Peyer's patch (tissue), 4 donors: Measurements from ENCODE around the gene CDH19. TPM values are rescaled to one million over a fixed set of nuclear protein-coding genes. Genes with fewer than 3 reads are reported as not detected.

Experiments used
- DNase-seq, 3 donors: peaks; one replicate each; pipeline ENCODE4 v3.0.0-alpha.2; 2017 to 2019
- H3K27ac ChIP-seq, 4 donors: fragments of 200-600 bp; sonication (generic); one replicate each; pipeline ENCODE4 v1.5.1; 2016 to 2019
- H3K27me3 ChIP-seq, 2 donors: fragments of 200-600 bp; sonication (generic); one replicate each; pipeline ENCODE4 v1.5.1; 2019
- H3K36me3 ChIP-seq, 3 donors: fragments of 200-600 bp; sonication (generic); one replicate each; pipeline ENCODE4 v1.5.1; 2016 to 2019
- H3K4me1 ChIP-seq, 4 donors: fragments of 200-600 bp; sonication (generic); one replicate each; pipeline ENCODE4 v1.5.1; 2016 to 2019
- H3K4me3 ChIP-seq, 4 donors: fragments of 200-600 bp; sonication (generic); 1 replicate in 3 of 4; 2 replicates in 1 of 4; pipeline ENCODE4 v1.5.1; 2016 to 2019; ENCODE audit warnings: mild to moderate bottlenecking in 1 of 4
- H3K9me3 ChIP-seq, 4 donors: fragments of 200-600 bp; sonication (generic); one replicate each; pipeline ENCODE4 v1.5.1; 2016 to 2019; ENCODE audit warnings: mild to moderate bottlenecking in 1 of 4
- CTCF ChIP-seq, 6 experiments: fragments of 450-650 bp in 4 of 6; fragments of 200-600 bp in 2 of 6; sonication (generic) in 1 of 6; IDR thresholded peaks; one replicate each; pipeline ENCODE4 v1.5.1; 2017 to 2019; ENCODE audit warnings: antibody characterized with exemption in 6 of 6, mild to moderate bottlenecking in 3 of 6, moderate library complexity in 1 of 6
- POLR2A ChIP-seq, 2 donors: fragments of 450-650 bp; IDR thresholded peaks; one replicate each; pipeline ENCODE4 v1.5.1; 2017; ENCODE audit warnings: antibody characterized with exemption in 2 of 2, mild to moderate bottlenecking in 2 of 2, moderate library complexity in 2 of 2
- total RNA-seq, 4 donors: library from RNA; depleted of rRNA; stranded (reverse); fragments of >200 nt; gene quantifications; one replicate each; pipeline ENCODE4 v1.1.0, GENCODE V29; 2016

CDH19 gene
- total RNA-seq, 4 donors from 2014 or later = 1.9 to 18.2 (median 2.5) TPM

GRCh38 chr18:66523219-66523991, 80.5 kb downstream of the CDH19 start:
- H3K27ac ChIP-seq = no peak overlapping the region
- no peaks in the 10 kb centered on the region for H3K4me1 ChIP-seq
- TF ChIP-seq CTCF (IDR thresholded peaks at IDR 0.05) = no peak
- H3K9me3 ChIP-seq = no peaks in the 10 kb centered on the region
- H3K27me3 ChIP-seq = no peaks in the 10 kb centered on the region
- no peak for DNase-seq
- H3K36me3 ChIP-seq = no peaks in the 10 kb centered on the region
- no peak overlapping the region for H3K4me3 ChIP-seq

- no peaks in the 10 kb centered on the region for H3K4me1 ChIP-seq
- H3K27ac ChIP-seq = no peak overlapping the region
- TF ChIP-seq CTCF (IDR thresholded peaks at IDR 0.05) (no peak), POLR2A (IDR thresholded peaks at IDR 0.05) (no peak)
- no peaks in the 10 kb centered on the region for H3K27me3 ChIP-seq
- no peaks in the 10 kb centered on the region for H3K36me3 ChIP-seq
- no peak for DNase-seq
- H3K4me3 ChIP-seq = no peak overlapping the region
- H3K9me3 ChIP-seq = no peaks in the 10 kb centered on the region
Measured at GRCh38 chr18:66513996-66514395, 89.9 kb downstream of the CDH19 start.

- no peak for TF ChIP-seq POLR2A (IDR thresholded peaks at IDR 0.05)
- no peak for TF ChIP-seq CTCF (IDR thresholded peaks at IDR 0.05)
- no peaks in the 10 kb centered on the region for H3K27me3 ChIP-seq
- no peak for DNase-seq
- H3K27ac ChIP-seq = no peak overlapping the region
- H3K4me3 ChIP-seq = no peak overlapping the region
- H3K9me3 ChIP-seq = no peaks in the 10 kb centered on the region
- no peaks in the 10 kb centered on the region for H3K4me1 ChIP-seq
- H3K36me3 ChIP-seq = no peaks in the 10 kb centered on the region
Measured at GRCh38 chr18:66511792-66512191, 92.1 kb downstream of the CDH19 start.

DNA sequence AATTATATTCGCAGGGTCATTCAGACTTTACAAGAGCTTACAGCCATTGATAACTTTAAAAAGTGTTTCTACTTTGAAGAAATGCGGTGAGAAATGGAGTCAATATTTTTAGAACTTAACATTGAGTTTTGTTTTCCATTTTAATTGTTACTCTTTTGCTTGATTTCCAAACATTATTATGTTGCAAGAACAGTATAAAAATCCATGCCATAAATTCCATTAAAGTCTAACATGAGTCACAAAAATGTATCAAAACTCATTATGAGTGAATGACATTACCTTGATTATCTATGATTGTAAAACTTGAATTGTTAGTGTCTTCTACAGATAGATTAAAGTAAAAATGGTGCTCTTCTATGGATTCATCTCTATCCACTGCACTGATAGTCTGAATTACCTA, 92.6 kb downstream of the CDH19 start:
- H3K27me3 ChIP-seq = no peaks in the 10 kb centered on the region
- H3K9me3 ChIP-seq = no peaks in the 10 kb centered on the region
- DNase-seq = no peak
- H3K27ac ChIP-seq = no peak overlapping the region
- no peak overlapping the region for H3K4me3 ChIP-seq
- H3K36me3 ChIP-seq = no peaks in the 10 kb centered on the region
- no peak for TF ChIP-seq POLR2A (IDR thresholded peaks at IDR 0.05)
- no peak for TF ChIP-seq CTCF (IDR thresholded peaks at IDR 0.05)
- H3K4me1 ChIP-seq = no peaks in the 10 kb centered on the region

DNA sequence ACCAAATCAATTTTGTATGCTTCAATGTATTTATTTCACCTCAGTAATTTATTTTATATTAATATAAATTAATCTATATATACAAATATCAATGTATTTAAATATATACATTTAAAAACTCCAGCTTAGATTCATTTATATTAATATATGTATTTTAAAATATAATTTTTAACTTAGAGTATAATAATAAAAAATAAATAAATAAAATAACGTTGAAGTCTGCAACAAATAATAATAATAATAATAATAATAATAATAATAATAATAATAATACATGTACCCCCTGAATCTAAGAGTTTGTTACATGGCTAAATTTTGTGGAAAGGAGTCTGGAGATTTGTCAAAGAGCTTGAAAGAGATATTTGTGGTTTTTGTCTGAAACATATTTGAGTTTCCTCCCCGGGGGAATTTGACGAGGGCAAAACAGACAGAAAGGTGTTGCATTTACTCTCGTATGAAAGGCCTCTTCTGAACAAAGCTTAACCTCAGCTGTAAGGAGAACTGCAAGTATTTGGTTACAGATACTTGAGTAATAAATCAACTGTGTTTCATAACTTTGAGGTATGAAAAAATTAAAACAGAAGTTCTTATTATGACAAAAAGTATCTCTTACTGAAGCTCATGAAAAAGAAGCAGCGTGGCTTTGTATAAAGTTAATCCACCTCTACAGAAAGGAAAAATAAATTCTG, 93.4 kb downstream of the CDH19 start:
- Histone ChIP-seq H3K4me1 (no peaks in the 10 kb centered on the region), H3K9me3 (no peaks in the 10 kb centered on the region), H3K27me3 (no peaks in the 10 kb centered on the region), H3K36me3 (no peaks in the 10 kb centered on the region), H3K27ac (no peak overlapping the region), H3K4me3 (no peak overlapping the region)
- TF ChIP-seq CTCF (IDR thresholded peaks at IDR 0.05) (no peak), POLR2A (IDR thresholded peaks at IDR 0.05) (no peak)
- no peak for DNase-seq
